PC-3 (cell line): ENCODE measurements around the gene SLC6A17.

Experiments used
- CTCF ChIP-seq: fragments of 300-600 bp; sonication (generic); conservative IDR thresholded peaks from 2 replicates; pipeline ENCODE4 v1.5.1; 2017; ENCODE audit warnings: antibody characterized with exemption, low read depth, mild to moderate bottlenecking, low read length
- EZH2 ChIP-seq: fragments of 300-600 bp; sonication (generic); IDR thresholded peaks from one replicate; pipeline ENCODE4 v1.6.1; 2017; ENCODE audit warnings: antibody characterized with exemption, mild to moderate bottlenecking, low read length; ENCODE audit not compliant: unreplicated experiment
- EZH2phosphoT487 ChIP-seq: fragments of 300-600 bp; sonication (generic); IDR thresholded peaks from 2 replicates; pipeline ENCODE4 v1.6.1; 2018; ENCODE audit warnings: mild to moderate bottlenecking, antibody characterized with exemption, low read length, borderline replicate concordance

DNA sequence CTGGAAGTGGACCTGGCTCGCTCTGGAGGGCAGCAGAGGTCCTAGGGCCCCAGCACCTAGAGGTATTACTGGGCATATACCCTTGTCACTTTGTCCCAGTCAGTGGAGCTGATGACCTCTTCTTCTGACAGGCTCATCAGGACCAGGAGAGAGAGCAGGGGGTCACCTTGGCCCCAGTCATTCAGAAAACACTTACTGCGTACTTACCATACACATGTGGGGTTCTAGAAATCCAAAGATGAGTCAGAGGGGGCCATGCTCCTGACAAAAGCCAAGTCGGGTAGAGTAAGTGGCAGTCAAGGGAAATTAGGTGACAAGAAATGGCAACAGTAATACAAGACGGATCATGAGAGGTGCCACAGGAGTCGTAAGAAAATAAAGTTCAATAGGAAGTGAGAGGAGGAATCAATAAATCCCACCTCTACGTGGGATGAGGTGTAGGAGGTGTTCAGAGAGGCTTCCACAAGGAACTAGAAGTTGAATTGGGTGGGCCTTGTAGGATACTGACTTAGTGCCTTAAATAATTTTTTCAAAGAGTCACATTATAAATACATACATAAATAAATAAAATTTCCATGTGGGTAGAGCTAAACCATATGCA is 66.7 kb downstream of the SLC6A17 start:
- TF ChIP-seq CTCF: no peak
- TF ChIP-seq EZH2: no peak
- TF ChIP-seq EZH2phosphoT487: no peak
